SK-N-SH (cell line): ENCODE data around the gene OPCML. TPM values are rescaled to one million over a fixed set of nuclear protein-coding genes. Genes with fewer than 3 reads are reported as not detected.

Experiments used
- CTCF ChIA-PET: fragments of 300-600, 350-600 bp; formaldehyde crosslinking; extraction: SDS; loops from one replicate; lab custom pipeline; 2021; lab: Yijun Ruan, JAX
- POLR2A ChIA-PET: fragments of 350-600 bp; sonication (Branson Sonifier 250); formaldehyde crosslinking; extraction: SDS; loops from one replicate; lab custom pipeline; 2020; ENCODE audit warnings: antibody characterized with exemption, inconsistent platforms; lab: Yijun Ruan, JAX
- DNase-seq: peaks from one replicate; pipeline ENCODE4 v3.0.0; 2012
- H2AFZ ChIP-seq: fragments of 200-600 bp; sonication (generic); 2 replicates; pipeline ENCODE4 v1.8.1; 2016; ENCODE audit warnings: antibody characterized with exemption, mild to moderate bottlenecking, low read depth
- H3F3A ChIP-seq: fragments of 200-600 bp; sonication (generic); replicated peaks from 2 replicates; pipeline ENCODE3; 2016; ENCODE audit warnings: antibody characterized with exemption, mild to moderate bottlenecking; ENCODE audit not compliant: insufficient read depth
- H3K27ac ChIP-seq, 2 experiments: fragments of 200-500 bp in 1 of 2; fragments of 200-600 bp in 1 of 2; sonication (Bioruptor generic) in 1 of 2; sonication (generic), shearing (Covaris generic) in 1 of 2; 2 replicates each; pipeline versions ENCODE4 v1.5.1 to v1.6.1; 2014 to 2016; ENCODE audit warnings: low read depth in 2 of 2, inconsistent platforms in 1 of 2, low read length in 1 of 2, mild to moderate bottlenecking in 1 of 2, mixed read lengths in 1 of 2
- H3K27me3 ChIP-seq: fragments of 200-600 bp; sonication (generic), shearing (Covaris generic); 2 replicates; pipeline ENCODE4 v1.6.1; 2016; ENCODE audit warnings: mixed run types; ENCODE audit not compliant: insufficient read depth
- H3K36me3 ChIP-seq, 2 experiments: fragments of 200-500 bp in 1 of 2; fragments of 200-600 bp in 1 of 2; sonication (Bioruptor generic) in 1 of 2; sonication (generic) in 1 of 2; replicated peaks in 1 of 2; 2 replicates each; pipeline versions ENCODE3 to v1.5.1; 2014 to 2016; ENCODE audit warnings: low read length in 1 of 2, mild to moderate bottlenecking in 1 of 2; ENCODE audit not compliant: insufficient read depth in 2 of 2, control insufficient read depth in 1 of 2
- H3K4me1 ChIP-seq, 2 experiments: fragments of 200-500 bp in 1 of 2; fragments of 200-600 bp in 1 of 2; sonication (Bioruptor generic) in 1 of 2; sonication (generic), shearing (Covaris generic) in 1 of 2; 2 replicates each; pipeline versions ENCODE4 v1.5.1 to v1.6.1; 2014 to 2016; ENCODE audit warnings: low read depth in 1 of 2, low read length in 1 of 2, mixed run types in 1 of 2; ENCODE audit not compliant: insufficient read depth in 2 of 2, control insufficient read depth in 1 of 2
- H3K4me2 ChIP-seq: fragments of 200-600 bp; sonication (generic), shearing (Covaris generic); 2 replicates; pipeline ENCODE4 v1.6.1; 2017; ENCODE audit warnings: mixed run types
- H3K4me3 ChIP-seq, 2 experiments: fragments of 200-500 bp in 1 of 2; fragments of 200-600 bp in 1 of 2; sonication (Bioruptor generic) in 1 of 2; sonication (generic), shearing (Covaris generic) in 1 of 2; 2 replicates each; pipeline versions ENCODE4 v1.5.1 to v1.8.1; 2014 to 2016; ENCODE audit warnings: low read depth in 2 of 2, inconsistent platforms in 1 of 2, low read length in 1 of 2, mild to moderate bottlenecking in 1 of 2, mixed read lengths in 1 of 2, moderate library complexity in 1 of 2
- H3K79me2 ChIP-seq: fragments of 200-600 bp; sonication (generic); 2 replicates; pipeline ENCODE4 v1.8.1; 2017; ENCODE audit warnings: mild to moderate bottlenecking; ENCODE audit not compliant: insufficient read depth
- H3K9ac ChIP-seq: fragments of 200-600 bp; sonication (generic); 2 replicates; pipeline ENCODE4 v1.6.1; 2017; ENCODE audit warnings: mixed run types
- H3K9me2 ChIP-seq: fragments of 200-600 bp; sonication (generic); 2 replicates; pipeline ENCODE4 v1.6.1; 2017; ENCODE audit warnings: mixed run types
- H3K9me3 ChIP-seq: fragments of 200-600 bp; sonication (generic); 2 replicates; pipeline ENCODE4 v1.6.1; 2017; ENCODE audit warnings: mixed run types, mild to moderate bottlenecking, moderate library complexity
- H4K20me1 ChIP-seq: fragments of 200-600 bp; sonication (generic); 2 replicates; pipeline ENCODE4 v1.6.1; 2017; ENCODE audit warnings: mild to moderate bottlenecking, mixed run types; ENCODE audit not compliant: insufficient read depth
- CHD2 ChIP-seq: fragments of 150-350 bp; IDR thresholded peaks from 2 replicates; pipeline ENCODE4 v1.6.1; 2018; ENCODE audit warnings: low read length; ENCODE audit not compliant: partially characterized antibody
- CTCF ChIP-seq: fragments of 200-600 bp; sonication (generic); IDR thresholded peaks from 2 replicates; pipeline ENCODE4 v1.6.1; 2017; ENCODE audit warnings: antibody characterized with exemption, mild to moderate bottlenecking, moderate library complexity
- EZH2phosphoT487 ChIP-seq: fragments of 200-600 bp; sonication (generic); IDR thresholded peaks from 2 replicates; pipeline ENCODE4 v1.6.1; 2017; ENCODE audit warnings: low read depth, mixed run types, mild to moderate bottlenecking, antibody characterized with exemption, moderate library complexity, borderline replicate concordance
- FOSL2 ChIP-seq: IDR thresholded peaks from 2 replicates; pipeline ENCODE4 v1.4.0; 2012; ENCODE audit warnings: low read depth, mild to moderate bottlenecking, moderate library complexity, borderline replicate concordance
- GABPA ChIP-seq: IDR thresholded peaks from 2 replicates; pipeline ENCODE4 v1.4.0; 2012; ENCODE audit warnings: low read depth, mild to moderate bottlenecking
- GATA2 ChIP-seq: sonication (generic); formaldehyde crosslinking; IDR thresholded peaks from 2 replicates; pipeline ENCODE4 v1.5.0; 2020; ENCODE audit warnings: mild to moderate bottlenecking, missing genetic modification reagents
- JUND ChIP-seq: IDR thresholded peaks from 2 replicates; pipeline ENCODE4 v1.4.0; 2012
- NRF1 ChIP-seq: IDR thresholded peaks from 2 replicates; pipeline ENCODE4 v1.6.1; 2012; ENCODE audit warnings: low read depth, mild to moderate bottlenecking, low read length
- PBX3 ChIP-seq: IDR thresholded peaks from 2 replicates; pipeline ENCODE4; 2012
- RCOR1 ChIP-seq: fragments of 150-350 bp; IDR thresholded peaks from 2 replicates; pipeline ENCODE4 v1.6.1; 2017; ENCODE audit warnings: antibody characterized with exemption, low read length
- TEAD4 ChIP-seq: IDR thresholded peaks from 2 replicates; pipeline ENCODE4 v1.4.0; 2012; ENCODE audit warnings: mild to moderate bottlenecking, borderline replicate concordance; ENCODE audit not compliant: insufficient read depth
- YY1 ChIP-seq: IDR thresholded peaks from 2 replicates; pipeline ENCODE4 v1.4.0; 2012; ENCODE audit warnings: low read depth, mild to moderate bottlenecking
- WGBS: methylation state at CpG from one replicate; pipeline ENCODE4 v1.1.6; 2017; ENCODE audit warnings: low lambda C conversion rate; 5-methylcytosine and 5-hydroxymethylcytosine counted together
- polyA plus RNA-seq, 3 experiments: library from polyadenylated mRNA; depleted of rRNA; stranded (reverse); fragments of >200 nt; gene quantifications; 2 replicates each; pipeline ENCODE4 v1.2.3, GENCODE V29; 2012
- TF ChIP-seq, protein P1 (sequence below): IDR thresholded peaks from 2 replicates; pipeline ENCODE4 v1.4.0; 2012; ENCODE audit warnings: low read depth, borderline replicate concordance
- TF ChIP-seq, protein P2 (sequence below): fragments of 150-350 bp; IDR thresholded peaks from 2 replicates; pipeline ENCODE4 v1.6.1; 2017; ENCODE audit warnings: antibody characterized with exemption, low read length, low read depth, borderline replicate concordance

The OPCML gene
- polyA plus RNA-seq, 1 of the 3 experiments (the other 2 are of a cell fraction) = not detected

- no peaks in the 10 kb centered on the region for H3K79me2 ChIP-seq
- peaks cover 0 to 3% of the 10 kb centered on the region in 2 experiments; a peak in 1 of 4 replicates for H3K4me1 ChIP-seq
- H3K9me2 ChIP-seq = no peaks in the 10 kb centered on the region
- no peaks in the 10 kb centered on the region for H3K36me3 ChIP-seq
- no peak overlapping the region for H3K9ac ChIP-seq
- no peaks in the 10 kb centered on the region for H3F3A ChIP-seq
- no peak overlapping the region for H3K27ac ChIP-seq
- no peaks in the 10 kb centered on the region; the same call in 1 of the 2 replicates for H3K9me3 ChIP-seq
- ChIA-PET POLR2A (no interaction called here), CTCF (interaction anchor here (1.5 kb wide), 1 partner anchor 256 kb away, joined by 3 read pairs; no protein-coding TSS in a partner anchor)
- 25% methylated on average over 19 of the region's 38 CpGs for whole genome bisulfite sequencing
- no peak overlapping the region for H3K4me2 ChIP-seq
- TF ChIP-seq CHD2 (no peak), FOSL2 (no peak), GATA2 (CRISPR knock-in tag) (no peak)
- no peaks in the 10 kb centered on the region for H3K27me3 ChIP-seq
- no peak overlapping the region for H3K4me3 ChIP-seq
- peak; percentile 78 for DNase-seq
- H4K20me1 ChIP-seq = no peaks in the 10 kb centered on the region
- H2AFZ ChIP-seq = no peak overlapping the region
Observed at GRCh38 chr11:133579165-133580031, 47.1 kb upstream of the OPCML start.

- TF ChIP-seq GABPA (no peak), CTCF (no peak)
- TF ChIP-seq, protein P1, sequence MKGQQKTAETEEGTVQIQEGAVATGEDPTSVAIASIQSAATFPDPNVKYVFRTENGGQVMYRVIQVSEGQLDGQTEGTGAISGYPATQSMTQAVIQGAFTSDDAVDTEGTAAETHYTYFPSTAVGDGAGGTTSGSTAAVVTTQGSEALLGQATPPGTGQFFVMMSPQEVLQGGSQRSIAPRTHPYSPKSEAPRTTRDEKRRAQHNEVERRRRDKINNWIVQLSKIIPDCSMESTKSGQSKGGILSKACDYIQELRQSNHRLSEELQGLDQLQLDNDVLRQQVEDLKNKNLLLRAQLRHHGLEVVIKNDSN = no peak
- no peak overlapping the region for H2AFZ ChIP-seq
- ChIA-PET CTCF (no interaction called here), POLR2A (no interaction called here)
- no peaks in the 10 kb centered on the region for H4K20me1 ChIP-seq
- WGBS = 43% methylated on average over 3 of the region's 3 CpGs
- no peaks in the 10 kb centered on the region for H3K79me2 ChIP-seq
- no peaks in the 10 kb centered on the region; the same call in none of the 2 replicates for H3K9me3 ChIP-seq
- no peak for DNase-seq
- H3K4me3 ChIP-seq = no peak overlapping the region
- H3F3A ChIP-seq = no peaks in the 10 kb centered on the region
- H3K27ac ChIP-seq = no peak overlapping the region
- no peak overlapping the region for H3K9ac ChIP-seq
- peaks cover 0 to 3% of the 10 kb centered on the region in 2 experiments; a peak in 1 of 4 replicates for H3K4me1 ChIP-seq
- H3K27me3 ChIP-seq = no peaks in the 10 kb centered on the region
- no peaks in the 10 kb centered on the region for H3K9me2 ChIP-seq
- H3K4me2 ChIP-seq = no peak overlapping the region
- H3K36me3 ChIP-seq = no peaks in the 10 kb centered on the region
Observed at GRCh38 chr11:133577403-133577802, 45.1 kb upstream of the OPCML start.

DNA sequence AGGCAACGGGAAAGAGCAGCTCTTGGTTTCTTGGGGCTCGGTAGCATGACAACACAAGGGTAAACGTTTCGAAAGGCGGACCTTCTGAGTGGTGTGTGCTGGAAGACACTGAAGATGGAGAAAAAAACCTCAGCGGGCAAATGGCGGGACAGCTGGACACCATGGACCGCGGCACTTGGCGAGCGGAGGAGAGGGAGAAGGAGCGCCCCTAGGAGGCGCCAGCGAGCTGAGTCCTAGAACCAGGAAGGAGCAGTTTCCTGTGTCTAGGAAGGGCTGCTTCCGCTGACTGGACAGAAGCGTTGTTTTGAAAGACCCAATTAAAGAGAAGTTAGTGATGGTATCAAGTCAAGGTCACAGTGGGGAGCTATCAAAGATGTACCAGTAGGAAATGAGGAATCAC is 44.0 kb upstream of the OPCML start:
- ChIA-PET POLR2A (no interaction called here), CTCF (interaction anchor here (1.5 to 2.0 kb wide), 2 partner anchors 19 to 21 kb away, joined by 3 to 5 read pairs; no protein-coding TSS in a partner anchor)
- H4K20me1 ChIP-seq = no peaks in the 10 kb centered on the region
- no peaks in the 10 kb centered on the region for H3F3A ChIP-seq
- no peak overlapping the region for H3K4me3 ChIP-seq
- no peaks in the 10 kb centered on the region for H3K9me2 ChIP-seq
- no peak overlapping the region for H3K9ac ChIP-seq
- no peaks in the 10 kb centered on the region for H3K36me3 ChIP-seq
- no peak overlapping the region for H3K4me2 ChIP-seq
- DNase-seq = peak; percentile 17
- H3K4me1 ChIP-seq = peaks cover 0 to 3% of the 10 kb centered on the region in 2 experiments; a peak in 1 of 4 replicates
- no peaks in the 10 kb centered on the region; the same call in none of the 2 replicates for H3K9me3 ChIP-seq
- 78% methylated on average over 16 of the region's 16 CpGs for WGBS
- no peaks in the 10 kb centered on the region for H3K27me3 ChIP-seq
- H3K79me2 ChIP-seq = no peaks in the 10 kb centered on the region
- H3K27ac ChIP-seq = no peak overlapping the region
- no peak overlapping the region for H2AFZ ChIP-seq
- TF ChIP-seq RCOR1 (no peak), EZH2phosphoT487 (no peak), TEAD4 (no peak), YY1 (no peak), PBX3 (no peak), NRF1 (no peak), JUND (no peak)
- TF ChIP-seq, protein P2, sequence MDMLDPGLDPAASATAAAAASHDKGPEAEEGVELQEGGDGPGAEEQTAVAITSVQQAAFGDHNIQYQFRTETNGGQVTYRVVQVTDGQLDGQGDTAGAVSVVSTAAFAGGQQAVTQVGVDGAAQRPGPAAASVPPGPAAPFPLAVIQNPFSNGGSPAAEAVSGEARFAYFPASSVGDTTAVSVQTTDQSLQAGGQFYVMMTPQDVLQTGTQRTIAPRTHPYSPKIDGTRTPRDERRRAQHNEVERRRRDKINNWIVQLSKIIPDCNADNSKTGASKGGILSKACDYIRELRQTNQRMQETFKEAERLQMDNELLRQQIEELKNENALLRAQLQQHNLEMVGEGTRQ = no peak
